HCT116 (cell line): Measurements from ENCODE around the gene IL3RA. TPM values are rescaled to one million over a fixed set of nuclear protein-coding genes. Genes with fewer than 3 reads are reported as not detected.
A peak's percentile ranks its signal among the peaks of the same experiment; 100 is the strongest.

Experiments
- ATAC-seq: fragments of 200-7000 bp; cut with Tn5 transposase; 2 replicates; pipeline ENCODE4 v1.9.1; 2020; ENCODE audit warnings: mild to moderate bottlenecking, moderate library complexity
- BruUV-seq: library from RNA; stranded (reverse); fragments of 400-500 nt; replicated peaks from 2 replicates; lab custom pipeline; 2021; lab: Mats Ljungman, UMichigan
- CTCF ChIA-PET: fragments of 300-600 bp; sonication (Branson Sonifier 250); formaldehyde crosslinking; loops from one replicate; lab custom pipeline; 2021; ENCODE audit warnings: antibody characterized with exemption; lab: Charles Lee
- POLR2A ChIA-PET: fragments of 300-600, 350-600 bp; sonication (Branson Sonifier 250); formaldehyde crosslinking; loops from one replicate; lab custom pipeline; 2021; ENCODE audit warnings: antibody characterized with exemption; lab: Charles Lee
- RAD21 ChIA-PET, 2 experiments: fragments of 300-600 bp; sonication (Branson Sonifier 250); formaldehyde crosslinking; loops; one replicate each; lab custom pipeline; 2023; ENCODE audit warnings: low total read pairs in 2 of 2; ENCODE audit not compliant: uncharacterized antibody in 2 of 2, unreplicated experiment in 2 of 2, low non-redundant PET in 1 of 2; lab: Charles Lee
- DNase-seq: peaks from one replicate; pipeline ENCODE4 v3.0.0-alpha.2; 2010; ENCODE audit warnings: low read depth, low spot score
- H2AFZ ChIP-seq: fragments of 200-600 bp; shearing (Covaris generic), sonication (generic); 2 replicates; pipeline ENCODE4 v1.6.1; 2017; ENCODE audit warnings: low read depth, mixed run types, mixed read lengths, antibody characterized with exemption, low read length; ENCODE audit not compliant: poor library complexity, severe bottlenecking
- H3K27ac ChIP-seq: 2 replicates; pipeline ENCODE4 v1.5.1; 2012; ENCODE audit warnings: low read depth, low read length
- H3K27me3 ChIP-seq: fragments of 200-600 bp; sonication (generic); 2 replicates; pipeline ENCODE4 v1.6.1; 2016; ENCODE audit warnings: mixed run types, low read length, mixed read lengths; ENCODE audit not compliant: insufficient read depth
- H3K36me3 ChIP-seq, 2 experiments: fragments of 200-500 bp in 1 of 2; fragments of 200-600 bp in 1 of 2; sonication (Bioruptor generic) in 1 of 2; sonication (generic) in 1 of 2; 2 replicates each; pipeline versions ENCODE4 v1.5.1 to v1.6.1; 2014 to 2016; ENCODE audit warnings: low read length in 2 of 2, inconsistent platforms in 1 of 2, mixed read lengths in 1 of 2, mixed run types in 1 of 2; ENCODE audit not compliant: insufficient read depth in 2 of 2, control insufficient read depth in 1 of 2
- H3K4me1 ChIP-seq, 2 experiments: fragments of 200-600 bp in 1 of 2; sonication (generic) in 1 of 2; 2 replicates each; pipeline versions ENCODE4 v1.5.1 to v1.6.1; 2012 to 2017; ENCODE audit warnings: low read length in 2 of 2, inconsistent platforms in 1 of 2, mild to moderate bottlenecking in 1 of 2, mixed read lengths in 1 of 2, mixed run types in 1 of 2, moderate library complexity in 1 of 2; ENCODE audit not compliant: insufficient read depth in 2 of 2, control insufficient read depth in 1 of 2
- H3K4me2 ChIP-seq: fragments of 200-600 bp; sonication (generic); 2 replicates; pipeline ENCODE4 v1.6.1; 2017; ENCODE audit warnings: mixed run types, low read length, mixed read lengths
- H3K4me3 ChIP-seq, 2 experiments: fragments of 200-600 bp in 1 of 2; sonication (generic) in 1 of 2; replicated peaks in 1 of 2; 2 replicates each; pipeline ENCODE4 v1.5.1; 2011 to 2016; ENCODE audit warnings: low read length in 2 of 2, control low read depth in 1 of 2, low read depth in 1 of 2, mild to moderate bottlenecking in 1 of 2, mixed read lengths in 1 of 2, mixed run types in 1 of 2
- H3K79me2 ChIP-seq: fragments of 200-600 bp; sonication (generic); 2 replicates; pipeline ENCODE4 v1.6.1; 2017; ENCODE audit warnings: mild to moderate bottlenecking, mixed run types, low read length, moderate library complexity, mixed read lengths; ENCODE audit not compliant: insufficient read depth
- H3K9ac ChIP-seq: fragments of 200-600 bp; sonication (generic); 2 replicates; pipeline ENCODE4 v1.6.1; 2016; ENCODE audit warnings: low read length, mixed read lengths
- H3K9me2 ChIP-seq: fragments of 200-600 bp; sonication (generic), shearing (Covaris generic); 2 replicates; pipeline ENCODE4 v1.6.1; 2017; ENCODE audit warnings: mixed run types, mild to moderate bottlenecking, moderate library complexity; ENCODE audit not compliant: insufficient read depth
- H3K9me3 ChIP-seq, 2 experiments: fragments of 200-500 bp in 1 of 2; fragments of 200-600 bp in 1 of 2; sonication (Bioruptor generic) in 1 of 2; sonication (generic) in 1 of 2; 2 replicates each; pipeline ENCODE4 v1.6.1; 2014 to 2017; ENCODE audit warnings: low read length in 2 of 2, mixed read lengths in 2 of 2, inconsistent platforms in 1 of 2, low read depth in 1 of 2, mild to moderate bottlenecking in 1 of 2, mixed run types in 1 of 2, moderate library complexity in 1 of 2; ENCODE audit not compliant: control insufficient read depth in 1 of 2, insufficient read depth in 1 of 2
- H4K20me1 ChIP-seq: fragments of 200-600 bp; sonication (generic), shearing (Covaris generic); 2 replicates; pipeline ENCODE4 v1.6.1; 2017; ENCODE audit warnings: mixed run types, mild to moderate bottlenecking, moderate library complexity; ENCODE audit not compliant: insufficient read depth
- CBX3 ChIP-seq: IDR thresholded peaks from 2 replicates; pipeline ENCODE4 v1.6.1; 2012; ENCODE audit warnings: low read depth
- CEBPB ChIP-seq: IDR thresholded peaks from 2 replicates; pipeline ENCODE4 v1.6.1; 2012; ENCODE audit warnings: low read depth
- EGR1 ChIP-seq: IDR thresholded peaks from 2 replicates; pipeline ENCODE4 v1.6.1; 2012; ENCODE audit warnings: low read depth
- ELF1 ChIP-seq: IDR thresholded peaks from 2 replicates; pipeline ENCODE4 v1.6.1; 2012; ENCODE audit warnings: low read depth, borderline replicate concordance
- EZH2 ChIP-seq: fragments of 200-600 bp; sonication (generic); IDR thresholded peaks from 2 replicates; pipeline ENCODE4 v1.6.1; 2017; ENCODE audit warnings: antibody characterized with exemption, mixed run types
- FOSL1 ChIP-seq: IDR thresholded peaks from 2 replicates; pipeline ENCODE4 v1.6.1; 2012; ENCODE audit warnings: low read depth
- POLR2A ChIP-seq: IDR thresholded peaks from 2 replicates; pipeline ENCODE4 v1.7.0; 2011; ENCODE audit warnings: borderline replicate concordance; ENCODE audit not compliant: insufficient read depth, insufficient read length; ENCODE audit errors: extremely low read depth
- RAD21 ChIP-seq: IDR thresholded peaks from 2 replicates; pipeline ENCODE4 v1.6.1; 2012; ENCODE audit warnings: low read depth, mild to moderate bottlenecking
- SIN3A ChIP-seq: IDR thresholded peaks from 2 replicates; pipeline ENCODE4 v1.6.1; 2012; ENCODE audit warnings: low read depth
- SRF ChIP-seq: IDR thresholded peaks from 2 replicates; pipeline ENCODE4 v1.6.1; 2012; ENCODE audit warnings: low read depth
- TCF7L2 ChIP-seq: IDR thresholded peaks from 2 replicates; pipeline ENCODE4 v1.7.0; 2011; ENCODE audit warnings: borderline replicate concordance, inconsistent platforms; ENCODE audit not compliant: insufficient read depth, insufficient read length; ENCODE audit errors: extremely low read depth
- ZNF274 ChIP-seq: fragments of 200-500 bp; sonication (Bioruptor generic); IDR thresholded peaks from 2 replicates; pipeline ENCODE4 v1.6.1; 2014; ENCODE audit warnings: mild to moderate bottlenecking, low read depth, low read length, inconsistent platforms
- intact Hi-C: fragments of 100-400 bp; cut with micrococcal nuclease; formaldehyde crosslinking; loops from 2 replicates; pipeline ENCODE4 v1.10.0; 2022
- total RNA-seq: library from RNA; stranded (reverse); gene quantifications from one replicate; pipeline ENCODE4 v1.2.1, GENCODE V29; 2021; ENCODE audit not compliant: unreplicated experiment
- TF ChIP-seq, protein P1 (sequence below), 3 experiments: fragments of 200-600 bp in 1 of 3; sonication (generic) in 1 of 3; IDR thresholded peaks in 2 of 3; conservative IDR thresholded peaks in 1 of 3; 2 replicates each; pipeline ENCODE4 v1.5.1; 2012 to 2017; ENCODE audit warnings: low read depth in 2 of 3, low read length in 2 of 3, antibody characterized with exemption in 1 of 3, borderline replicate concordance in 1 of 3, control low read depth in 1 of 3, mild to moderate bottlenecking in 1 of 3, mixed read lengths in 1 of 3, mixed run types in 1 of 3, moderate library complexity in 1 of 3; ENCODE audit not compliant: insufficient read depth in 1 of 3
- TF ChIP-seq, protein P2 (sequence below): IDR thresholded peaks from 2 replicates; pipeline ENCODE4 v1.6.1; 2012
- TF ChIP-seq, protein P3 (sequence below): IDR thresholded peaks from 2 replicates; pipeline ENCODE4 v1.6.1; 2012; ENCODE audit warnings: low read depth
- TF ChIP-seq, protein P4 (sequence below): IDR thresholded peaks from 2 replicates; pipeline ENCODE4 v1.6.1; 2011; ENCODE audit warnings: mild to moderate bottlenecking, low read length, moderate library complexity; ENCODE audit not compliant: insufficient replicate concordance; ENCODE audit errors: extremely low read depth
- TF ChIP-seq, protein P5 (sequence below): IDR thresholded peaks from 2 replicates; pipeline ENCODE4 v1.6.1; 2012

Gene IL3RA
- total RNA-seq, 1 experiment from 2014 or later: not detected

DNA sequence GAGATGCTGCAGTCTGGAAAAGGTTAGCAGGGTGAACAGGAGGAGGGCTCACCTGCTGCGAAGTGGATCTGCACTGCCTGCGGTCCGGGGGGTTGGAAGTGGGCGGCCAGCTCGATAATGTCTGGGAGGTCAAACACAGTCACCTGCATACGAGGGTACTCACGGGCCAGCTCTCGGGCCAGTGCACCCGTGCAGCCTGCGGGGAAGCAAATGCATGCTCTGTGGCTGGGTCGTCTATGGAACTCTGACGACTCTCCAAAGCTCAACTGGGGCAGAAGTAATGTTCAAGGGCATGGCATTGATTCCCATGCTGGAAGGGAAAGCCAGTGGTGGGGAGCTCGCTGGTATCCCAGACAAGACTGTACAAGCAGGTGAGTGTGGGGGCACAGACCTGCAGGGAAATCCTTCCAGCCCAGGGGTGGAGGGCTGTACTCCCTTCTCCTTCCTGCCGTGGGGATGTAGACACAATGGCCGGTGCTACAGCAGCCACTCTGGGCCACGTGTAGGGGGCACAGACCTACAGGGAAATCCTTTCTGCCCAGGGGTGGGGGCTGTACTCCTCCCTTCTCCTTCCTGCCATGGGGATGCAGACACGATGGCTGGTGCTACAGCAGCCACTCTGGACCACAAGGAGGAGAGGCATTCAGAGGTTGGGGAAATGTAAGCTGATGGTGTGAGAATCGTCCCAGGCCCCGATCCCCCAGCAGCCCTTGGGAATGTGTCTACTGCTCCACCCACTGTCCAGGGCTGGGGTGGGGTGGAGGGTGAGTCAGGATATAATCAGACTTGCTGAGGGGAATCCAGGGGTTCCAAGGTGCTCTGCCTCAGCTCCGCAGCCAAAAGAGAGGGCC, 81.6 kb downstream of the IL3RA start:
- Histone ChIP-seq H3K9me3 (peaks cover 0 to 5% of the 10 kb centered on the region in 2 experiments; a peak in 1 of 4 replicates), H3K4me2 (no peak overlapping the region), H3K27ac (no peak overlapping the region), H3K4me1 (no peaks in the 10 kb centered on the region), H3K27me3 (no peaks in the 10 kb centered on the region), H3K9me2 (no peaks in the 10 kb centered on the region), H3K79me2 (no peaks in the 10 kb centered on the region), H3K9ac (no peak overlapping the region), H4K20me1 (no peaks in the 10 kb centered on the region), H2AFZ (no peak overlapping the region), H3K4me3 (no peak overlapping the region), H3K36me3 (peaks cover 0 to 18% of the 10 kb centered on the region in 2 experiments; a peak in 2 of 4 replicates)
- BruUV-seq: no TSS peak
- intact Hi-C loops: no loop called here
- DNase-seq: no peak
- RAD21 ChIA-PET: no interaction called here
- peak; percentile 25; the same call in 1 of the 2 replicates for ATAC-seq
- TF ChIP-seq TCF7L2 (no peak), SIN3A (no peak), POLR2A (no peak), CEBPB (no peak), RAD21 (no peak), EZH2 (no peak), CBX3 (no peak), EGR1 (no peak), FOSL1 (no peak), SRF (no peak), ZNF274 (no peak), ELF1 (no peak)
- TF ChIP-seq, protein P1, sequence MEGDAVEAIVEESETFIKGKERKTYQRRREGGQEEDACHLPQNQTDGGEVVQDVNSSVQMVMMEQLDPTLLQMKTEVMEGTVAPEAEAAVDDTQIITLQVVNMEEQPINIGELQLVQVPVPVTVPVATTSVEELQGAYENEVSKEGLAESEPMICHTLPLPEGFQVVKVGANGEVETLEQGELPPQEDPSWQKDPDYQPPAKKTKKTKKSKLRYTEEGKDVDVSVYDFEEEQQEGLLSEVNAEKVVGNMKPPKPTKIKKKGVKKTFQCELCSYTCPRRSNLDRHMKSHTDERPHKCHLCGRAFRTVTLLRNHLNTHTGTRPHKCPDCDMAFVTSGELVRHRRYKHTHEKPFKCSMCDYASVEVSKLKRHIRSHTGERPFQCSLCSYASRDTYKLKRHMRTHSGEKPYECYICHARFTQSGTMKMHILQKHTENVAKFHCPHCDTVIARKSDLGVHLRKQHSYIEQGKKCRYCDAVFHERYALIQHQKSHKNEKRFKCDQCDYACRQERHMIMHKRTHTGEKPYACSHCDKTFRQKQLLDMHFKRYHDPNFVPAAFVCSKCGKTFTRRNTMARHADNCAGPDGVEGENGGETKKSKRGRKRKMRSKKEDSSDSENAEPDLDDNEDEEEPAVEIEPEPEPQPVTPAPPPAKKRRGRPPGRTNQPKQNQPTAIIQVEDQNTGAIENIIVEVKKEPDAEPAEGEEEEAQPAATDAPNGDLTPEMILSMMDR (IDR thresholded peaks at IDR 0.05 in 2 of 3, conservative IDR thresholded peaks at IDR 0.05 in 1 of 3; ENCODE audit: borderline replicate concordance in 1 of 3, insufficient read depth in 1 of 3, low read depth in 2 of 3, low read length in 2 of 3): no peak
- TF ChIP-seq, protein P2, sequence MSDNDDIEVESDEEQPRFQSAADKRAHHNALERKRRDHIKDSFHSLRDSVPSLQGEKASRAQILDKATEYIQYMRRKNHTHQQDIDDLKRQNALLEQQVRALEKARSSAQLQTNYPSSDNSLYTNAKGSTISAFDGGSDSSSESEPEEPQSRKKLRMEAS: no peak
- TF ChIP-seq, protein P3, sequence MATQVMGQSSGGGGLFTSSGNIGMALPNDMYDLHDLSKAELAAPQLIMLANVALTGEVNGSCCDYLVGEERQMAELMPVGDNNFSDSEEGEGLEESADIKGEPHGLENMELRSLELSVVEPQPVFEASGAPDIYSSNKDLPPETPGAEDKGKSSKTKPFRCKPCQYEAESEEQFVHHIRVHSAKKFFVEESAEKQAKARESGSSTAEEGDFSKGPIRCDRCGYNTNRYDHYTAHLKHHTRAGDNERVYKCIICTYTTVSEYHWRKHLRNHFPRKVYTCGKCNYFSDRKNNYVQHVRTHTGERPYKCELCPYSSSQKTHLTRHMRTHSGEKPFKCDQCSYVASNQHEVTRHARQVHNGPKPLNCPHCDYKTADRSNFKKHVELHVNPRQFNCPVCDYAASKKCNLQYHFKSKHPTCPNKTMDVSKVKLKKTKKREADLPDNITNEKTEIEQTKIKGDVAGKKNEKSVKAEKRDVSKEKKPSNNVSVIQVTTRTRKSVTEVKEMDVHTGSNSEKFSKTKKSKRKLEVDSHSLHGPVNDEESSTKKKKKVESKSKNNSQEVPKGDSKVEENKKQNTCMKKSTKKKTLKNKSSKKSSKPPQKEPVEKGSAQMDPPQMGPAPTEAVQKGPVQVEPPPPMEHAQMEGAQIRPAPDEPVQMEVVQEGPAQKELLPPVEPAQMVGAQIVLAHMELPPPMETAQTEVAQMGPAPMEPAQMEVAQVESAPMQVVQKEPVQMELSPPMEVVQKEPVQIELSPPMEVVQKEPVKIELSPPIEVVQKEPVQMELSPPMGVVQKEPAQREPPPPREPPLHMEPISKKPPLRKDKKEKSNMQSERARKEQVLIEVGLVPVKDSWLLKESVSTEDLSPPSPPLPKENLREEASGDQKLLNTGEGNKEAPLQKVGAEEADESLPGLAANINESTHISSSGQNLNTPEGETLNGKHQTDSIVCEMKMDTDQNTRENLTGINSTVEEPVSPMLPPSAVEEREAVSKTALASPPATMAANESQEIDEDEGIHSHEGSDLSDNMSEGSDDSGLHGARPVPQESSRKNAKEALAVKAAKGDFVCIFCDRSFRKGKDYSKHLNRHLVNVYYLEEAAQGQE: no peak
- TF ChIP-seq, protein P4, sequence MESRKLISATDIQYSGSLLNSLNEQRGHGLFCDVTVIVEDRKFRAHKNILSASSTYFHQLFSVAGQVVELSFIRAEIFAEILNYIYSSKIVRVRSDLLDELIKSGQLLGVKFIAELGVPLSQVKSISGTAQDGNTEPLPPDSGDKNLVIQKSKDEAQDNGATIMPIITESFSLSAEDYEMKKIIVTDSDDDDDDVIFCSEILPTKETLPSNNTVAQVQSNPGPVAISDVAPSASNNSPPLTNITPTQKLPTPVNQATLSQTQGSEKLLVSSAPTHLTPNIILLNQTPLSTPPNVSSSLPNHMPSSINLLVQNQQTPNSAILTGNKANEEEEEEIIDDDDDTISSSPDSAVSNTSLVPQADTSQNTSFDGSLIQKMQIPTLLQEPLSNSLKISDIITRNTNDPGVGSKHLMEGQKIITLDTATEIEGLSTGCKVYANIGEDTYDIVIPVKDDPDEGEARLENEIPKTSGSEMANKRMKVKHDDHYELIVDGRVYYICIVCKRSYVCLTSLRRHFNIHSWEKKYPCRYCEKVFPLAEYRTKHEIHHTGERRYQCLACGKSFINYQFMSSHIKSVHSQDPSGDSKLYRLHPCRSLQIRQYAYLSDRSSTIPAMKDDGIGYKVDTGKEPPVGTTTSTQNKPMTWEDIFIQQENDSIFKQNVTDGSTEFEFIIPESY: no peak
- TF ChIP-seq, protein P5, sequence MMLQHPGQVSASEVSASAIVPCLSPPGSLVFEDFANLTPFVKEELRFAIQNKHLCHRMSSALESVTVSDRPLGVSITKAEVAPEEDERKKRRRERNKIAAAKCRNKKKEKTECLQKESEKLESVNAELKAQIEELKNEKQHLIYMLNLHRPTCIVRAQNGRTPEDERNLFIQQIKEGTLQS: no peak
- CTCF ChIA-PET: no interaction called here
- POLR2A ChIA-PET: no interaction called here
